Osteoblast (primary cell): ENCODE results near the gene BTLA. TPM values are rescaled to one million over a fixed set of nuclear protein-coding genes. Genes with fewer than 3 reads are reported as not detected.

Experiments
- DNase-seq: peaks from one replicate; pipeline ENCODE4 v3.0.0; 2011; ENCODE audit warnings: low spot score, mixed read lengths; ENCODE audit not compliant: insufficient read length; ENCODE audit errors: missing footprints
- H2AFZ ChIP-seq: 2 replicates; pipeline ENCODE4 v1.6.0; 2011; ENCODE audit warnings: mild to moderate bottlenecking, low read length
- H3K27ac ChIP-seq: 2 replicates; pipeline ENCODE4 v1.5.1; 2011; ENCODE audit warnings: mild to moderate bottlenecking, low read depth, low read length, moderate library complexity
- H3K27me3 ChIP-seq: 2 replicates; pipeline ENCODE4 v1.6.0; 2012; ENCODE audit warnings: mild to moderate bottlenecking, control low read depth, inconsistent platforms, low read length, moderate library complexity; ENCODE audit not compliant: insufficient read depth
- H3K36me3 ChIP-seq: 2 replicates; pipeline ENCODE4 v1.5.1; 2011; ENCODE audit warnings: mild to moderate bottlenecking, low read length, control low read depth, moderate library complexity; ENCODE audit not compliant: insufficient read depth
- H3K4me1 ChIP-seq: 2 replicates; pipeline ENCODE4 v1.5.1; 2011; ENCODE audit warnings: mild to moderate bottlenecking, low read length, control low read depth, moderate library complexity; ENCODE audit not compliant: insufficient read depth
- H3K4me2 ChIP-seq: 2 replicates; pipeline ENCODE4 v1.6.0; 2011; ENCODE audit warnings: mild to moderate bottlenecking, low read length; ENCODE audit not compliant: insufficient read depth
- H3K4me3 ChIP-seq: fragments of 200-600 bp; sonication (generic); 3 replicates; pipeline ENCODE4 v1.5.1; 2012; ENCODE audit warnings: mild to moderate bottlenecking, low read length, inconsistent platforms; ENCODE audit not compliant: insufficient read depth
- H3K79me2 ChIP-seq: 2 replicates; pipeline ENCODE4 v1.6.0; 2012; ENCODE audit warnings: mild to moderate bottlenecking, low read length, control low read depth, inconsistent platforms; ENCODE audit not compliant: insufficient read depth
- H3K9me3 ChIP-seq: 2 replicates; pipeline ENCODE4 v1.5.1; 2011; ENCODE audit warnings: low read depth, low read length, control low read depth
- H4K20me1 ChIP-seq: 2 replicates; pipeline ENCODE4 v1.6.0; 2012; ENCODE audit warnings: mild to moderate bottlenecking, low read length, control low read depth; ENCODE audit not compliant: insufficient read depth
- CTCF ChIP-seq: IDR thresholded peaks from 2 replicates; pipeline ENCODE4 v1.5.1; 2011; ENCODE audit warnings: mild to moderate bottlenecking, low read depth, low read length, moderate library complexity; ENCODE audit errors: extremely low read depth
- total RNA-seq: library from RNA; depleted of rRNA; stranded (reverse); fragments of >200 nt; gene quantifications from 2 replicates; pipeline ENCODE4 v1.2.3, GENCODE V29; 2012

The BTLA gene
- total RNA-seq, 1 donor: 0.36 TPM

- Histone ChIP-seq H3K27ac (peak overlapping the region; percentile 71), H4K20me1 (no peaks in the 10 kb centered on the region), H3K36me3 (no peaks in the 10 kb centered on the region), H3K4me3 (no peak overlapping the region), H3K4me2 (no peak overlapping the region), H3K9me3 (no peaks in the 10 kb centered on the region), H2AFZ (peak overlapping the region; percentile 23), H3K4me1 (peaks cover 17% of the 10 kb centered on the region), H3K79me2 (no peaks in the 10 kb centered on the region), H3K27me3 (no peaks in the 10 kb centered on the region)
- no peak for TF ChIP-seq CTCF
- DNase-seq: no peak
Observed at GRCh38 chr3:112469671-112470070, 29.6 kb downstream of the BTLA start.

GRCh38 chr3:112467539-112467938 is 31.7 kb downstream of the BTLA start:
- Histone ChIP-seq H3K36me3 (no peaks in the 10 kb centered on the region), H3K4me2 (no peak overlapping the region), H3K27me3 (no peaks in the 10 kb centered on the region), H3K4me1 (peaks cover 17% of the 10 kb centered on the region), H3K9me3 (no peaks in the 10 kb centered on the region), H4K20me1 (no peaks in the 10 kb centered on the region), H3K4me3 (no peak overlapping the region), H2AFZ (no peak overlapping the region), H3K27ac (no peak overlapping the region), H3K79me2 (no peaks in the 10 kb centered on the region)
- no peak for TF ChIP-seq CTCF
- DNase-seq: no peak

GRCh38 chr3:112466020-112466419 is 33.3 kb downstream of the BTLA start:
- no peaks in the 10 kb centered on the region for H4K20me1 ChIP-seq
- no peak overlapping the region for H3K4me3 ChIP-seq
- no peak overlapping the region for H2AFZ ChIP-seq
- H3K4me1 ChIP-seq: peaks cover 13% of the 10 kb centered on the region
- no peaks in the 10 kb centered on the region for H3K9me3 ChIP-seq
- no peaks in the 10 kb centered on the region for H3K79me2 ChIP-seq
- no peak overlapping the region for H3K4me2 ChIP-seq
- no peak for DNase-seq
- TF ChIP-seq CTCF: no peak
- H3K27ac ChIP-seq: no peak overlapping the region
- H3K36me3 ChIP-seq: no peaks in the 10 kb centered on the region
- no peaks in the 10 kb centered on the region for H3K27me3 ChIP-seq

- DNase-seq: no peak
- no peak for TF ChIP-seq CTCF
- Histone ChIP-seq H3K4me1 (no peaks in the 10 kb centered on the region), H3K4me2 (no peak overlapping the region), H2AFZ (no peak overlapping the region), H3K27me3 (no peaks in the 10 kb centered on the region), H4K20me1 (no peaks in the 10 kb centered on the region), H3K4me3 (no peak overlapping the region), H3K27ac (no peak overlapping the region), H3K36me3 (no peaks in the 10 kb centered on the region), H3K79me2 (no peaks in the 10 kb centered on the region), H3K9me3 (no peaks in the 10 kb centered on the region)
Observed at GRCh38 chr3:112464264-112464663, 35.0 kb downstream of the BTLA start.
